SK-N-MC (cell line): ENCODE data around the gene AP1G1.

ENCODE experiments used
- EZH2 ChIP-seq: fragments of 200-600 bp; sonication (generic); IDR thresholded peaks from one replicate; pipeline ENCODE4 v1.6.1; 2017; ENCODE audit warnings: antibody characterized with exemption
- FOXP2 ChIP-seq: optimal IDR thresholded peaks from 2 replicates; pipeline ENCODE3; 2011; ENCODE audit warnings: mild to moderate bottlenecking, moderate library complexity; ENCODE audit not compliant: insufficient read depth; ENCODE audit errors: extremely low read length, control extremely low read depth
- POLR2AphosphoS5 ChIP-seq: IDR thresholded peaks from 2 replicates; pipeline ENCODE4 v1.6.1; 2012; ENCODE audit warnings: mild to moderate bottlenecking, low read depth, low read length, borderline replicate concordance

GRCh38 chr16:71758293-71758760 lies 50.3 kb downstream of the AP1G1 start:
- no peak for TF ChIP-seq FOXP2
- TF ChIP-seq EZH2, result no peak
- no peak for TF ChIP-seq POLR2AphosphoS5
